Endothelial cell (in vitro differentiated cells): ENCODE data around the gene MTF2. TPM values are rescaled to one million over a fixed set of nuclear protein-coding genes. Genes with fewer than 3 reads are reported as not detected.

Experiments used
- DNase-seq: peaks from one replicate; pipeline ENCODE4 v3.0.0; 2021; ENCODE audit warnings: low spot score
- H3K27ac Mint-ChIP-seq: one replicate; pipeline ENCODE4 v1.8.0; 2021; ENCODE audit warnings: mixed read lengths, inconsistent platforms; ENCODE audit not compliant: unreplicated experiment
- H3K27me3 Mint-ChIP-seq: one replicate; pipeline ENCODE4 v1.8.0; 2021; ENCODE audit warnings: mild to moderate bottlenecking, moderate library complexity, mixed read lengths, inconsistent platforms; ENCODE audit not compliant: unreplicated experiment
- H3K36me3 Mint-ChIP-seq: one replicate; pipeline ENCODE4 v1.8.0; 2021; ENCODE audit warnings: mild to moderate bottlenecking, low read depth, mixed read lengths, inconsistent platforms; ENCODE audit not compliant: unreplicated experiment
- H3K4me1 Mint-ChIP-seq: one replicate; pipeline ENCODE4 v1.8.0; 2021; ENCODE audit warnings: mild to moderate bottlenecking, mixed read lengths, inconsistent platforms; ENCODE audit not compliant: unreplicated experiment
- H3K4me3 Mint-ChIP-seq: one replicate; pipeline ENCODE4 v1.8.0; 2021; ENCODE audit warnings: mild to moderate bottlenecking, mixed read lengths, inconsistent platforms; ENCODE audit not compliant: unreplicated experiment
- H3K9me3 Mint-ChIP-seq: one replicate; pipeline ENCODE4 v1.8.0; 2021; ENCODE audit warnings: mixed read lengths, inconsistent platforms; ENCODE audit not compliant: unreplicated experiment
- total RNA-seq: library from RNA; stranded (reverse); fragmentation: NEBNext Ultra II Directional; extraction: Animal tissue kit (Norgen Biotek cat#: 25700); gene quantifications from one replicate; pipeline ENCODE4 v1.2.1, GENCODE V29; 2021; ENCODE audit not compliant: unreplicated experiment
- TF ChIP-seq, protein P1 (sequence below): fragments of 200-600 bp; sonication (generic); IDR thresholded peaks from one replicate; pipeline ENCODE4 v1.5.0; 2021; ENCODE audit warnings: antibody characterized with exemption; ENCODE audit not compliant: unreplicated experiment

The MTF2 gene
- total RNA-seq, 1 donor from 2014 or later: 73.5 TPM

DNA sequence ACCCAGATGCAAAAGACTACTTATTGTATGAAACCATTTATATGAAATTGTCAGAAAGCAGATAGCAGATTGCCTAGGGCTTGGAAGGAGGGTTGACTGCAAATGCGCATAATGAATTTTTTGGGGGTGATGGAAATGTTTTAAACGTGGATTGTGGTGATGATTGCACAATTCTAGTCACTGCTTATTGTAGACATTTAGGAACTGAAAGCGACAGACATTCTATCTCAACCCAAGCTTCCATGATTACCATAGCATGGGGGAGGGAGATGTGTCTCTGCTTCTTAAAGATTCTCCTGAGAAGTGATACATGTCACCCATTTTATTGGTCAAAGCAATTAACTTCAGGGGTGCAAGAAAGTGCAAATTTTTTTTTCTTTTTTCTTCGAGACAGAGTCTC is 2.8 kb upstream of the MTF2 start:
- Mint-ChIP-seq H3K36me3 (peaks cover 10% of the 10 kb centered on the region), H3K9me3 (no peaks in the 10 kb centered on the region), H3K27ac (no peak overlapping the region), H3K27me3 (peaks cover 13% of the 10 kb centered on the region), H3K4me3 (no peak overlapping the region), H3K4me1 (peaks cover 6% of the 10 kb centered on the region)
- DNase-seq: no peak
- TF ChIP-seq, protein P1, sequence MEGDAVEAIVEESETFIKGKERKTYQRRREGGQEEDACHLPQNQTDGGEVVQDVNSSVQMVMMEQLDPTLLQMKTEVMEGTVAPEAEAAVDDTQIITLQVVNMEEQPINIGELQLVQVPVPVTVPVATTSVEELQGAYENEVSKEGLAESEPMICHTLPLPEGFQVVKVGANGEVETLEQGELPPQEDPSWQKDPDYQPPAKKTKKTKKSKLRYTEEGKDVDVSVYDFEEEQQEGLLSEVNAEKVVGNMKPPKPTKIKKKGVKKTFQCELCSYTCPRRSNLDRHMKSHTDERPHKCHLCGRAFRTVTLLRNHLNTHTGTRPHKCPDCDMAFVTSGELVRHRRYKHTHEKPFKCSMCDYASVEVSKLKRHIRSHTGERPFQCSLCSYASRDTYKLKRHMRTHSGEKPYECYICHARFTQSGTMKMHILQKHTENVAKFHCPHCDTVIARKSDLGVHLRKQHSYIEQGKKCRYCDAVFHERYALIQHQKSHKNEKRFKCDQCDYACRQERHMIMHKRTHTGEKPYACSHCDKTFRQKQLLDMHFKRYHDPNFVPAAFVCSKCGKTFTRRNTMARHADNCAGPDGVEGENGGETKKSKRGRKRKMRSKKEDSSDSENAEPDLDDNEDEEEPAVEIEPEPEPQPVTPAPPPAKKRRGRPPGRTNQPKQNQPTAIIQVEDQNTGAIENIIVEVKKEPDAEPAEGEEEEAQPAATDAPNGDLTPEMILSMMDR: no peak

DNA sequence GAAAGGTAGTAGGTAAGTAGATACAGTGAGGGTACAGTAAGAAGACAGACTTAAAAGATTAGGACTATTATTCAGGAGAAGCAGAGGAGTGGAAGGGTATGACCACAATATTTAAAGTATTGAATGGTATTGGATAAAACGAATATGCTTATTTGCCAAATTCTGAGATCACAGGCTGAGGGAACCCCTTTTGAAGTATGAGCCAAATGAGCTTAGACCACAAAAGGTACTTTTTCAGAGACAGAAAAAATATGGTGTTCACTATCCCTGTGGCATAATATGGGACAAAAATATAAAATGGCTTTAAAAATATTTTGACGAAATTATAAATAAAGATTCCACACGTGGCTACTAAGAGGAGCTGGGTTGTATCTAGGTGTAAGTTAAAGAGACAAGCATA is 880 bp upstream of the MTF2 start:
- Mint-ChIP-seq H3K4me3 (peak overlapping the region; percentile 100), H3K9me3 (no peaks in the 10 kb centered on the region)
- TF ChIP-seq, protein P1: no peak

GRCh38 chr1:93078638-93078985 is 471 bp upstream of the MTF2 start:
- H3K27me3 Mint-ChIP-seq: peaks cover 14% of the 10 kb centered on the region
- H3K9me3 Mint-ChIP-seq: no peaks in the 10 kb centered on the region
- H3K4me3 Mint-ChIP-seq: peak overlapping the region; percentile 100
- DNase-seq: no peak
- H3K27ac Mint-ChIP-seq: peak overlapping the region; percentile 99
- TF ChIP-seq, protein P1: no peak
- H3K4me1 Mint-ChIP-seq: peaks cover 14% of the 10 kb centered on the region
- peaks cover 15% of the 10 kb centered on the region for H3K36me3 Mint-ChIP-seq

More for the DNA sequence above, 880 bp upstream of the MTF2 start:
- DNase-seq: no peak
- H3K27me3 Mint-ChIP-seq: peaks cover 14% of the 10 kb centered on the region
- H3K27ac Mint-ChIP-seq: peak overlapping the region; percentile 99
- peaks cover 11% of the 10 kb centered on the region for H3K36me3 Mint-ChIP-seq
- peaks cover 10% of the 10 kb centered on the region for H3K4me1 Mint-ChIP-seq

GRCh38 chr1:93079685-93080141 is 630 bp downstream of the MTF2 start:
- Mint-ChIP-seq H3K9me3 (no peaks in the 10 kb centered on the region), H3K4me3 (peak overlapping the region; percentile 100), H3K27me3 (peaks cover 14% of the 10 kb centered on the region), H3K27ac (peak overlapping the region; percentile 99), H3K4me1 (peaks cover 16% of the 10 kb centered on the region), H3K36me3 (peaks cover 23% of the 10 kb centered on the region)
- peak; percentile 60 for DNase-seq
- TF ChIP-seq, protein P1: no peak

DNA sequence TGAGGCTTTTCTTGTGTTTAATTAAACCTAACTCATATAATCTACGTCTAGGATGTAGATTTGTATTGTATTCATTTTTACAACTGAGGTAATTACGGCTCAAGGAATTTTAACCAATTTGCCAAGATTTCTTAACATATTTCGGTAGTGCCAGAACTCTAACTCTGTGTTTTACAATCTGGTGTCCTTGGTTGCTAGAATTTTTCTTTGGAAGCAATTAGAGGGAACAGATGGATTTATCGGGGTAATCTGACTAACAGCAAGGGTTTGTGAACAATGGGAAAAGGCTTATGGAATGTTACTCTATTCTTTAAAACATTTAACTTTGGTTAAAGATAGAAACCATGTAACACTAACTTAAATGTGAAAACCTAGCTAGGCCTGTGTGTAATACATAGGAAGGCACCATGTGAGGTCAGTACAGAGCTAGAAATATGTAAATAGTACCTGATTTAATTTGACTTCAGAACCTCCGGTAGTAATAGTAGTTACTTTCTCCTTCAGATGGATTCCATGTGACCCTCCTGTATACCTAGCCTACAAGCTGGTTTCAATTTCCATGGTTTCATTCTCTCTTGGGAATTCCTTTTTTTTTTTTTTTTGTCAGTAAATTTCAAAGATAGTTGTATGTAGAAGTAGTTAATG is 1.2 kb downstream of the MTF2 start:
- DNase-seq: no peak
- Mint-ChIP-seq H3K27me3 (peaks cover 14% of the 10 kb centered on the region), H3K27ac (peak overlapping the region; percentile 99)

More for the DNA sequence above, 1.2 kb downstream of the MTF2 start:
- Mint-ChIP-seq H3K4me3 (peak overlapping the region; percentile 100), H3K9me3 (no peaks in the 10 kb centered on the region), H3K4me1 (peaks cover 16% of the 10 kb centered on the region), H3K36me3 (peaks cover 26% of the 10 kb centered on the region)
- TF ChIP-seq, protein P1: no peak
